Mesenchymal stem cell (in vitro differentiated cells and primary cell): ENCODE data around the gene DSCAML1.

ENCODE experiments used
- DNase-seq: peaks from one replicate; pipeline ENCODE4 v3.0.0-alpha.2; 2013
- H2AFZ ChIP-seq: one replicate; pipeline ENCODE4 v1.6.1; 2013; ENCODE audit warnings: low read depth, mild to moderate bottlenecking, control low read depth, inconsistent platforms, low read length, moderate library complexity
- H2AK5ac ChIP-seq: 2 replicates; pipeline ENCODE4 v1.6.1; 2013; ENCODE audit warnings: low read length, moderate library complexity, mild to moderate bottlenecking, inconsistent platforms; ENCODE audit not compliant: severe bottlenecking
- H2BK120ac ChIP-seq: one replicate; pipeline ENCODE4 v1.6.1; 2013; ENCODE audit warnings: low read depth, mild to moderate bottlenecking, inconsistent platforms, low read length, moderate library complexity
- H2BK12ac ChIP-seq, 2 experiments: one replicate each; pipeline ENCODE4 v1.6.1; 2013; ENCODE audit warnings: inconsistent platforms in 2 of 2, low read length in 2 of 2, mild to moderate bottlenecking in 2 of 2, moderate library complexity in 2 of 2, control low read depth in 1 of 2
- H2BK15ac ChIP-seq: one replicate; pipeline ENCODE4 v1.6.1; 2013; ENCODE audit warnings: mild to moderate bottlenecking, low read depth, inconsistent platforms; ENCODE audit not compliant: poor library complexity, severe bottlenecking
- H2BK5ac ChIP-seq: 2 replicates; pipeline ENCODE4 v1.6.1; 2013; ENCODE audit warnings: low read depth, mild to moderate bottlenecking, low read length, control low read depth, inconsistent platforms; ENCODE audit not compliant: poor library complexity, severe bottlenecking
- H3K14ac ChIP-seq, 2 experiments: one replicate each; pipeline ENCODE4 v1.6.1; 2013; ENCODE audit warnings: inconsistent platforms in 2 of 2, low read length in 2 of 2, control low read depth in 1 of 2, mild to moderate bottlenecking in 1 of 2, moderate library complexity in 1 of 2
- H3K18ac ChIP-seq, 2 experiments: one replicate each; pipeline ENCODE4 v1.6.1; 2013; ENCODE audit warnings: inconsistent platforms in 2 of 2, low read length in 2 of 2, control low read depth in 1 of 2, low read depth in 1 of 2, mild to moderate bottlenecking in 1 of 2
- H3K23ac ChIP-seq, 2 experiments: one replicate each; pipeline ENCODE4 v1.6.1; 2013; ENCODE audit warnings: inconsistent platforms in 2 of 2, low read length in 2 of 2, mild to moderate bottlenecking in 2 of 2, moderate library complexity in 2 of 2, control low read depth in 1 of 2
- H3K27ac ChIP-seq: 2 replicates; pipeline ENCODE4 v1.5.1; 2013; ENCODE audit warnings: mild to moderate bottlenecking, moderate library complexity, low read length, control low read depth, inconsistent platforms; ENCODE audit not compliant: poor library complexity, severe bottlenecking
- H3K27me3 ChIP-seq, 2 experiments: 2 replicates each; pipeline versions ENCODE4 v1.6.1 to v1.7.0; 2013; ENCODE audit warnings: low read length in 2 of 2, mild to moderate bottlenecking in 2 of 2, moderate library complexity in 2 of 2, control low read depth in 1 of 2, inconsistent platforms in 1 of 2; ENCODE audit not compliant: control insufficient read depth in 1 of 2, insufficient read depth in 1 of 2
- H3K36me3 ChIP-seq, 2 experiments: 2 replicates each; pipeline versions ENCODE4 v1.6.1 to v1.7.0; 2013; ENCODE audit warnings: low read length in 2 of 2, control low read depth in 1 of 2, inconsistent platforms in 1 of 2, low read depth in 1 of 2, mild to moderate bottlenecking in 1 of 2; ENCODE audit not compliant: insufficient read depth in 2 of 2, control insufficient read depth in 1 of 2
- H3K4ac ChIP-seq, 2 experiments: one replicate each; pipeline ENCODE4 v1.6.1; 2013; ENCODE audit warnings: inconsistent platforms in 2 of 2, low read length in 2 of 2, mild to moderate bottlenecking in 2 of 2, moderate library complexity in 2 of 2, control low read depth in 1 of 2, low read depth in 1 of 2
- H3K4me1 ChIP-seq: 2 replicates; pipeline ENCODE4 v1.6.1; 2013; ENCODE audit warnings: low read depth, low read length, control low read depth; ENCODE audit not compliant: control insufficient read depth, insufficient read depth
- H3K4me2 ChIP-seq: 2 replicates; pipeline ENCODE4 v1.6.1; 2013; ENCODE audit warnings: low read length, mild to moderate bottlenecking, inconsistent platforms; ENCODE audit not compliant: poor library complexity, severe bottlenecking
- H3K4me3 ChIP-seq, 2 experiments: 2 replicates each; pipeline versions ENCODE4 v1.5.1 to v1.7.0; 2013; ENCODE audit warnings: low read length in 2 of 2, mild to moderate bottlenecking in 2 of 2, control low read depth in 1 of 2, low read depth in 1 of 2; ENCODE audit not compliant: insufficient read depth in 1 of 2
- H3K79me1 ChIP-seq: replicated peaks from 2 replicates; pipeline ENCODE4 v1.6.1; 2013; ENCODE audit warnings: mild to moderate bottlenecking, control low read depth, low read length, inconsistent platforms; ENCODE audit not compliant: poor library complexity, severe bottlenecking
- H3K9ac ChIP-seq: 2 replicates; pipeline ENCODE4 v1.7.0; 2013; ENCODE audit warnings: mild to moderate bottlenecking, low read length, moderate library complexity
- H3K9me3 ChIP-seq: 2 replicates; pipeline ENCODE4 v1.7.0; 2013; ENCODE audit warnings: mild to moderate bottlenecking, low read length; ENCODE audit not compliant: control insufficient read depth
- H4K8ac ChIP-seq: one replicate; pipeline ENCODE4 v1.6.1; 2013; ENCODE audit warnings: inconsistent platforms, mild to moderate bottlenecking, low read length, moderate library complexity
- H4K91ac ChIP-seq: one replicate; pipeline ENCODE4 v1.6.1; 2013; ENCODE audit warnings: mild to moderate bottlenecking, low read length, inconsistent platforms
- WGBS: methylation state at CpG from one replicate; pipeline ENCODE4 v1.1.7; 2013; ENCODE audit warnings: mixed read lengths; 5-methylcytosine and 5-hydroxymethylcytosine counted together

Gene DSCAML1

DNA sequence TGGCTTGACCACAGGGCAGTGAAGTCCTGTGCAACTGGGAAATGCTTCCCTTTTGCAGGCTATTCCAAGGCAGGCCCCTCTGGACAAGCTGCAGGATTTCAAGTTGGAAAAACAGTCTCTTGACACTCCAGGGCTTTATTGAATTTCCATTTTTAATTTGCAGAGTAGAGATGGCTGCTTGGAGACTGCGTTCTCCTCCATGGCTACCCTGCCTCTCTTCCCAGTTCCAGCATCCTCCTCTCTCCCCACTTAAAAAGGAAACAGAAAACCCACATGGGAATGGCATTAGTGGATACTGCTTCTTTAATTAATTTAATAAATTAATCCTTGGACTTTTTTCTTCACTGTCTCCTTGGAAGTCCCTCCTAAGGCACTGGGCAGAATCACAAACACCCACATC is 115.6 kb downstream of the DSCAML1 start:
- Histone ChIP-seq H4K91ac (no peak overlapping the region), H3K9me3 (no peaks in the 10 kb centered on the region), H3K14ac (no peak overlapping the region), H4K8ac (no peak overlapping the region), H3K23ac (no peak overlapping the region), H3K4ac (no peak overlapping the region), H3K79me1 (peaks cover 2% of the 10 kb centered on the region), H2BK5ac (no peak overlapping the region), H2AK5ac (no peak overlapping the region), H2BK15ac (no peak overlapping the region), H3K18ac (no peak overlapping the region), H3K27me3 (peaks cover 61 to 82% of the 10 kb centered on the region in 2 experiments), H2BK12ac (no peak overlapping the region), H3K4me3 (no peak overlapping the region), H3K27ac (no peak overlapping the region), H2AFZ (no peak overlapping the region), H3K9ac (no peak overlapping the region), H2BK120ac (no peak overlapping the region), H3K4me2 (no peak overlapping the region), H3K36me3 (peaks cover 0 to 3% of the 10 kb centered on the region in 2 experiments), H3K4me1 (no peaks in the 10 kb centered on the region)
- no peak for DNase-seq
- 100% methylated on average over 1 of the region's 1 CpG for WGBS

DNA sequence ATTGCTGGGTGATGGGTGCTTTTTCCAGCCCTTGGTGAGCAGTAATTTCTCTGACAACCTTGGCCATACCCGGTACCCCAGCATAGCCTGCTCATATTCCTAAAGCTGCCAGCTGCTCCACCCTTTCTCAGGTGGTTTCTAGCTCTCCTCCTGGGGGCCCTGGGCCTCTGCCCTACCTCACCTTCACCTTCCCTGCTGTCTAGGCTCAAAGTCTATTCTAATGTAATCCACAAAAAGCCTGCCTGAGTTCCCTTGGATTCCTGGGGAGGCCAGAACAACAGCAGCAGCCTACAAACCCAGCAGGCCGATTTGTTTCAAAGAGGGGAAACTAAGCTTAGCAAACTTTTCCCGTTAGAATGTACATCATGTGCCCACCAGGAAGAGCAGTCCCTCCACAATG is 117.6 kb downstream of the DSCAML1 start:
- Histone ChIP-seq H3K23ac (no peak overlapping the region), H3K9ac (no peak overlapping the region), H3K4ac (no peak overlapping the region), H2BK12ac (no peak overlapping the region), H3K27ac (no peak overlapping the region), H2AK5ac (no peak overlapping the region), H2AFZ (no peak overlapping the region), H3K27me3 (peaks cover 56 to 85% of the 10 kb centered on the region in 2 experiments), H3K4me2 (no peak overlapping the region), H3K4me3 (no peak overlapping the region), H3K36me3 (peaks cover 0 to 3% of the 10 kb centered on the region in 2 experiments), H4K8ac (no peak overlapping the region), H3K18ac (no peak overlapping the region), H4K91ac (no peak overlapping the region), H2BK5ac (no peak overlapping the region), H2BK15ac (no peak overlapping the region), H3K79me1 (no peaks in the 10 kb centered on the region), H2BK120ac (no peak overlapping the region), H3K14ac (no peak overlapping the region), H3K4me1 (no peaks in the 10 kb centered on the region), H3K9me3 (no peaks in the 10 kb centered on the region)
- no peak for DNase-seq
- 52% methylated on average over 3 of the region's 3 CpGs for WGBS

DNA sequence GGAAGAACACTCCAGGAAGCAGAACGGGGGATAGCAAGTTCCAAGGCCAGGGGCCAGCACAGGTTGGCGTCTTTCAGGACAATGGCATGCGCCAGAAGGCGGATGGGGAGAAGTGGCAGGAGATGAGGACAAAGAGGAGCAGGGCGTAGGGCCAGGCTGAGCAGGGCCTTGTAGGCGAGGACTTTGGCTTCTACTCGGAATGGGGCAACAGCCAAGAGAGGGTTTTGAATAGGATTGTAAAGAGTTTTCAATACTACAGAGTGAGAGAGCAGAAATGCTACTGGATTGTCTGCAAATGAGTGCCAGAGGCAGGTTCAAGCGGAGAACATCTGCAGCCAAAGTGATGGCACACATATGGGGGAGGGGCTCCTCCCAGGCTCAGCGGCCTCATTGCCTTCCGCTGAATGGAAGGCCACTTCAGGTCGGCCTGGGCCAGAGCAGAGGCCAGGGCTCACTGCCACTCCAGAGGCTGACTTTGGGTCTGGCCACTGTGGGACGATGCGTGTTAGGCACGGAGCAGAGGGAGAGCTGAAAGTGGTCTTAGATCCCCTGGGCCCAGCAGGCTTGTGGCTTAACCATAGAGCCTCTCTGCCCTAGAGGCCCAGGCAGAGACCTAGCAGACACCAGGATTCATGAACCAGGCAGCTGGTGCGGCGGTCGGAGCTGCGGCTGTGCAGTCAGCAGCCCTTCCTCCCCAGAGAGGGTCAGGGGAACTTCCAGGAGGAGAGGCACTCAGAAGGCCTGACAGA is 118.2 kb downstream of the DSCAML1 start:
- Histone ChIP-seq H2AFZ (no peak overlapping the region), H3K4me2 (no peak overlapping the region), H4K91ac (no peak overlapping the region), H2AK5ac (no peak overlapping the region), H3K14ac (no peak overlapping the region), H4K8ac (no peak overlapping the region), H2BK5ac (no peak overlapping the region), H3K36me3 (peaks cover 0 to 3% of the 10 kb centered on the region in 2 experiments), H2BK120ac (no peak overlapping the region), H3K9ac (no peak overlapping the region), H3K4ac (no peak overlapping the region), H3K79me1 (no peaks in the 10 kb centered on the region), H3K27me3 (peaks cover 63 to 89% of the 10 kb centered on the region in 2 experiments), H2BK12ac (no peak overlapping the region), H3K4me3 (no peak overlapping the region), H3K23ac (no peak overlapping the region), H3K27ac (no peak overlapping the region), H3K9me3 (no peaks in the 10 kb centered on the region), H3K18ac (no peak overlapping the region), H3K4me1 (no peaks in the 10 kb centered on the region), H2BK15ac (no peak overlapping the region)
- no peak for DNase-seq
- WGBS, result 79% methylated on average over 18 of the region's 18 CpGs

DNA sequence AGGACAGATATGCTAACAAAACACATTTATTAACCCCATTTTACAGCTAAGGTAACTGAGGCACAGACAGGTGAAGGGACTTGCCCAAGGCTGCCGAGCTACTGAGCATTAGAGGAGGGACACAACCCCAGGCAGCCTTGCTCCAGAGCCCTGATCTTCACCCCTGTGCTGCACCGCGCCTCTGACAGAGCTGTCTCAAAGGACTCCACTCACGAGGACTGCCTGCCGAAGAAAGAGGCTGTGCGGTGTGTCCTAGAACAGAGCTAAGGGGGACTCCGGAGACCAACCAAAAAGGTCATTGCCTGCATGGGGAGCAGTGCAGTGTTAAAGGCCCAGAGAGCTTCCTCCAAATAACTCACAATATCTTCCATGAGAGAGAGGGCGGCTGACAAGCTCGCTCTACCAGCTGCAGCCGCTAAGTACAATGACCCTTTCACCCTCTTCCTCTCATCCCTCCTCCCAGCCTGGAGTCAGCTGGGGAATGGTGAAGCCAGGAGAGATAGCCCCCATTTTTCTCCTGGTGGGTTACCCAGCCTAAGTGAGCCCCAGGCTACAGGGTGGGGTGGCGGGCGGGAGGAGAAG is 119.2 kb downstream of the DSCAML1 start:
- Histone ChIP-seq H3K23ac (no peak overlapping the region), H2BK12ac (no peak overlapping the region), H3K9ac (no peak overlapping the region), H3K4me2 (no peak overlapping the region), H3K4ac (no peak overlapping the region), H3K36me3 (peaks cover 0 to 3% of the 10 kb centered on the region in 2 experiments), H2AK5ac (no peak overlapping the region), H2AFZ (no peak overlapping the region), H2BK120ac (no peak overlapping the region), H3K4me1 (no peaks in the 10 kb centered on the region), H3K14ac (no peak overlapping the region), H3K4me3 (no peak overlapping the region), H2BK5ac (no peak overlapping the region), H4K91ac (no peak overlapping the region), H3K27me3 (peaks cover 72 to 89% of the 10 kb centered on the region in 2 experiments), H3K9me3 (no peaks in the 10 kb centered on the region), H4K8ac (no peak overlapping the region), H3K18ac (no peak overlapping the region), H3K27ac (no peak overlapping the region), H2BK15ac (no peak overlapping the region), H3K79me1 (no peaks in the 10 kb centered on the region)
- 51% methylated on average over 12 of the region's 12 CpGs for WGBS
- DNase-seq, result no peak
